GM18499 (cell line): ENCODE results near the gene GNB1L.

Source experiments
- ATAC-seq: cut with Tn5 transposase; IDR thresholded peaks from one replicate; pipeline ENCODE4 v1.9.1; 2021; ENCODE audit warnings: moderate number of reproducible peaks; ENCODE audit not compliant: insufficient read depth, unreplicated experiment

The GNB1L gene

GRCh38 chr22:19815093-19815822 lies 39.4 kb downstream of the GNB1L start:
- no peak for ATAC-seq

GRCh38 chr22:19814428-19814827 lies 40.2 kb downstream of the GNB1L start:
- ATAC-seq, result no peak

- no peak for ATAC-seq
Measured at GRCh38 chr22:19812910-19813309, 41.8 kb downstream of the GNB1L start.

- no peak for ATAC-seq
Measured at GRCh38 chr22:19811811-19812771, 42.6 kb downstream of the GNB1L start.

- ATAC-seq, result no peak
Measured at GRCh38 chr22:19811211-19811621, 43.5 kb downstream of the GNB1L start.

- no peak for ATAC-seq
Measured at GRCh38 chr22:19810381-19811201, 44.1 kb downstream of the GNB1L start.

- no peak for ATAC-seq
Measured at GRCh38 chr22:19809741-19810140, 44.9 kb downstream of the GNB1L start.

GRCh38 chr22:19808873-19809478 lies 45.7 kb downstream of the GNB1L start:
- ATAC-seq, result no peak

- ATAC-seq, result no peak
Measured at GRCh38 chr22:19807914-19808872, 46.5 kb downstream of the GNB1L start.

GRCh38 chr22:19807161-19807913 lies 47.3 kb downstream of the GNB1L start:
- no peak for ATAC-seq

GRCh38 chr22:19806213-19807160 lies 48.2 kb downstream of the GNB1L start:
- no peak for ATAC-seq

GRCh38 chr22:19805821-19806212 lies 48.9 kb downstream of the GNB1L start:
- no peak for ATAC-seq

GRCh38 chr22:19803736-19804267 lies 50.9 kb downstream of the GNB1L start:
- ATAC-seq, result no peak

- ATAC-seq, result no peak
Measured at GRCh38 chr22:19802894-19803735, 51.6 kb downstream of the GNB1L start.

GRCh38 chr22:19802001-19802893 lies 52.4 kb downstream of the GNB1L start:
- no peak for ATAC-seq
